ENCODE data around the gene CASZ1.

Gene CASZ1

GRCh38 chr1:10744654-10745238, 51.7 kb downstream of the CASZ1 start:
- no peak for DNase-seq

GRCh38 chr1:10744029-10744428, 52.4 kb downstream of the CASZ1 start:
- DNase-seq, result no peak

GRCh38 chr1:10741696-10742095, 54.8 kb downstream of the CASZ1 start:
- DNase-seq, result no peak

- no peak for DNase-seq
Observed at GRCh38 chr1:10740123-10740522, 56.3 kb downstream of the CASZ1 start.

- no peak for DNase-seq
Observed at GRCh38 chr1:10739589-10739988, 56.9 kb downstream of the CASZ1 start.

- no peak for DNase-seq
Observed at GRCh38 chr1:10738061-10739058, 58.1 kb downstream of the CASZ1 start.

- DNase-seq, result no peak
Observed at GRCh38 chr1:10737651-10738050, 58.8 kb downstream of the CASZ1 start.

- no peak for DNase-seq
Observed at GRCh38 chr1:10736634-10737586, 59.5 kb downstream of the CASZ1 start.

- no peak for DNase-seq
Observed at GRCh38 chr1:10735563-10736305, 60.7 kb downstream of the CASZ1 start.

- DNase-seq, result no peak
Observed at GRCh38 chr1:10734962-10735544, 61.4 kb downstream of the CASZ1 start.

GRCh38 chr1:10734375-10734774, 62.1 kb downstream of the CASZ1 start:
- DNase-seq, result no peak

GRCh38 chr1:10733474-10734366, 62.7 kb downstream of the CASZ1 start:
- no peak for DNase-seq

GRCh38 chr1:10730985-10731384, 65.5 kb downstream of the CASZ1 start:
- DNase-seq, result no peak

GRCh38 chr1:10728595-10729410, 67.6 kb downstream of the CASZ1 start:
- no peak for DNase-seq

GRCh38 chr1:10727751-10728232, 68.7 kb downstream of the CASZ1 start:
- no peak for DNase-seq

- no peak for DNase-seq
Observed at GRCh38 chr1:10726355-10726754, 70.1 kb downstream of the CASZ1 start.

- DNase-seq, result no peak
Observed at GRCh38 chr1:10724948-10725847, 71.2 kb downstream of the CASZ1 start.

GRCh38 chr1:10724511-10724910, 71.9 kb downstream of the CASZ1 start:
- no peak for DNase-seq

- no peak for DNase-seq
Observed at GRCh38 chr1:10724052-10724494, 72.4 kb downstream of the CASZ1 start.

Data from NCI-H1417 treated with DMSO at 0.1 percent for 48 hours (cell line).